Germinal center (tissue), 1 donor: ENCODE data around the gene GRIA2.
"Not testable (repeated sequence)": the region's sequence is repeated elsewhere in the genome, so short reads cannot be mapped to it uniquely, and the experiment has no call there.

ENCODE experiments used
- DNase-seq: peaks from one replicate; pipeline ENCODE4 v3.0.0; 2012; ENCODE audit warnings: mixed read lengths, low spot score

GRIA2 gene

GRCh38 chr4:157220371-157220881 is at the start of gene GRIA2:
Gene GRIA2, plus strand, starts transcription at chr4:157220728. Its CDS starts 315 bp downstream, at chr4:157221043.
- DNase-seq: no peak

GRCh38 chr4:157172011-157172410 is 48.5 kb upstream of the GRIA2 start:
- DNase-seq: no peak

- DNase-seq: not testable (repeated sequence)
Measured at GRCh38 chr4:157180268-157180667, 40.3 kb upstream of the GRIA2 start.

DNA sequence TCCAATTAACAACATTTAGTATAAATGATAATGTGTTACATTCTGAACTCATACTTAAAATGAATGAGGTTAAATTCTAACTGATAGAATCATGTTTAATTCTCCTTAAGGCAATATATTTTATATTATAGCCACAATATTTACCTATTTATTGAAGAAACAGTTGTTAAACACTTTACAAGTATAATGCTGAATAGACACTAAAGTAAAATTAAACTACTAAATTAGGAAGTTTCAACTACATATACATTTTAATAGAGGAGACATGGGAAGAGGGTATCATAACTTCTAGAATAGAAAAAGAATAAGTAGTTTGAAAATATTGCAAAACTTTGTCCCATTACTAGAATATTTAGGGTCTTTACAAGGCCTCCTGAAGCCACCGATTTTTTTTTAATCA is 36.2 kb upstream of the GRIA2 start:
- DNase-seq: no peak

DNA sequence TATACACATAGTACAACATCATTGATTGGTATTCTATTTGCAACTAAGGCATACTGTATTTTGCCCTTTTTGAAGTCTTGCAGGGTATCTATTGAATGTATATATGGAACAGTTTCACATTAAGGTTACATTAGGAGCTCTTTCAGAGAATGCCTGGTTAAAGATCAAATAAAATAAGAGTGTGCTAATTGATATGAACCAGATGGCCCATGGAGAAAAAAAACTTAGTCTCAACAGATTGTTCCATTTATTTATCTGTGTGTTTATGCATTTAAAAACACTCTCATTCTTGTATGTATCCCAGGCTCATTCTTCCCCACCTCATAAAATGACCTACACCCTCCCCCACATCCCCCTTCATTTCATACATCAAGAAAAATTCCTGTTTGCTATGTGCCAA is 35.2 kb upstream of the GRIA2 start:
- DNase-seq: no peak

- no peak for DNase-seq
Measured at GRCh38 chr4:157195374-157195773, 25.2 kb upstream of the GRIA2 start.

- DNase-seq: no peak
Measured at GRCh38 chr4:157196046-157196445, 24.5 kb upstream of the GRIA2 start.

GRCh38 chr4:157204634-157205244 is 15.8 kb upstream of the GRIA2 start:
- no peak for DNase-seq

- DNase-seq: no peak
Measured at GRCh38 chr4:157217708-157218107, 2.8 kb upstream of the GRIA2 start.

- DNase-seq: no peak
Measured at GRCh38 chr4:157219711-157220370, 687 bp upstream of the GRIA2 start.

DNA sequence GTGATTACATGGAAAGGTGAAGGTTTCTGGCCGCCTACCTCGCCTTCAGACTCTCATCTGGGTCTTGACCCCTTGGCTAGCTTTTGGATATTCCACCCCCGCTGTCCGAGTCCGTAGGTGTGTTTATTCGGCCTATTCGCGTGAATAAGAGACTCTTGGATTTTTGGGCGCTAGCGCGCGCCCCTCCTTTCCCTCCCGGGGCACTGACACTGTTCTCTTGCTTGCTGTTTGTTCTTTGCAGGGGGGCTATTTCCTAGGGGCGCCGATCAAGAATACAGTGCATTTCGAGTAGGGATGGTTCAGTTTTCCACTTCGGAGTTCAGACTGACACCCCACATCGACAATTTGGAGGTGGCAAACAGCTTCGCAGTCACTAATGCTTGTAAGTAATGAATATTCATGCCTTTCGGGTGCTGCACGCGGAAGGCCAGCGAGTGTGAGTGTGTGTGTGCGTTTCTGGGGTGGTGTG is 932 bp downstream of the GRIA2 start:
- DNase-seq: no peak

GRCh38 chr4:157221895-157222770 is 1.6 kb downstream of the GRIA2 start:
- no peak for DNase-seq

DNA sequence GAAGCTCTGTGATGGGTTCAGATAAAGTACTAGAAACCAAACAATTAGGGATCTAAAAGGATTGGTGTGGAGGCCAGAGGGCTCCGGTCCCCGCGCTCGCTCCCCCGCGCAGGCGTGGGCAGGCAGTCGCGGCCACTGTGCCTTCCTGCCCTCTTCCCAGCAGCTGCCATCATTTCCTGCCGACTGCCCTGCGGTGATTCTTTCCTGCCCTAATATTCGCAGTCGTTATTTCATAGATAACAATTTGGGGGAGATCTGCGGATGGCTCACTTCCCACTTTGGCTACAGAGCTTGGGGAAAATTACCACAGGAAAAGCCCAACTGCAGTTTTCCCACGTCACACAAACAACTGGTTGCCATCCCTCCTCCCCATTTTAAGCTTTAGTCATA is 2.2 kb downstream of the GRIA2 start:
- DNase-seq: no peak

- DNase-seq: no peak
Measured at GRCh38 chr4:157223456-157223855, 2.9 kb downstream of the GRIA2 start.

GRCh38 chr4:157225096-157225495 is 4.6 kb downstream of the GRIA2 start:
- no peak for DNase-seq

DNA sequence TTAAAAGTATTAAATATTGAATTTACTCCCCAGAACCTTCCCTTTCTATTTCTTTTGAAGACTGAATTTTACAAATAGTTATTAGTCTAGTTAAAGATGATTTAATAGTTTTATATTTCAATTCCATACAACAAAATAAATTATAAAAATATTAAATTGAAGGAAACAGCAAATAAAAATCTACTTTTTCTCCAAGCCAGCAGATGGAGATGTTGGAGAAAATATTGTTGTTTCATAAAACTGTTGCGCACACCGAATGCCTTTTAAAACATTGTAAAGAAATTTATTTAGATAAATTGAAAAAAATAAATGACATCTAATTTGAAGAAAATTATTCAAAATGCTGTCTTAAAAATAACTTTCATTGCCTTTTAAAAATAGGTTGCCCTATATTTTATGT is 5.5 kb downstream of the GRIA2 start:
- no peak for DNase-seq

DNA sequence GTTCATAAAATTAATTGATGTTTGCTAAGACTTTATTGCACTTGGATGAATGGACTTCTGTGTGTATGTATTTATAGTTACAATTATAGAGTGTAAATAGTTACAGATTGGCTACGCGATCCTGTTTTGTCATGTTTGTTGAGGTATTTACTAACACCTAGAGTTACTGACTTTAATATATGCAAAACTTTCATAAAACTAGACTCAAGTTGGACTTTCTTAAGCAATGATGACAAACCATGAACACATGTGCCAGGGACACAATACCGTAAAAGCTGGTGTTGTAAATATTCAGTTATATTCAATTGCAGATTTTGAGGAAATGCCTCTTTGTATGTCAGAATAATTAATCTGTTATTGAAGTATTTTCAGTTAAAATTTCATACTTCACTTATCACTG is 6.1 kb downstream of the GRIA2 start:
- DNase-seq: no peak

- no peak for DNase-seq
Measured at GRCh38 chr4:157231525-157231924, 11.0 kb downstream of the GRIA2 start.

DNA sequence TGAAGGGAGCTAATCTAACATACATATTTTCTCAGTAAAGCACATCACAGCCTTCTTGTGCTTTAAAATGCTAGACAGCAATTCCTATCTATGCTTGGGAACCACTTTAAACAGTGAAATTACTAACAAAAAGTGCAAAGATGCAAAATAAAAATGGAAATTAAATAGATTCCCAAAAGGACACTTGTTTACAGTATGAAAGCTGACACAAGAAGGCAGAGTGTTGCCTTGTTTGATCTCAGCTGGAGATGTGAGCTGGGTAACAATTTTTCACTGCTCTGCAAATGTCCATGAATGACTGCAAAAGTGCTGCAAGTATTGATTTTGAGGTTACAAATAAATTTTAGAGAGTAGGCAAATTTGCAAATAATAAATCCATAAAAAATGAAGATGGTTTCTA is 22.3 kb downstream of the GRIA2 start:
- no peak for DNase-seq

GRCh38 chr4:157244348-157244747 is 23.8 kb downstream of the GRIA2 start:
- no peak for DNase-seq

GRCh38 chr4:157245351-157245750 is 24.8 kb downstream of the GRIA2 start:
- no peak for DNase-seq

DNA sequence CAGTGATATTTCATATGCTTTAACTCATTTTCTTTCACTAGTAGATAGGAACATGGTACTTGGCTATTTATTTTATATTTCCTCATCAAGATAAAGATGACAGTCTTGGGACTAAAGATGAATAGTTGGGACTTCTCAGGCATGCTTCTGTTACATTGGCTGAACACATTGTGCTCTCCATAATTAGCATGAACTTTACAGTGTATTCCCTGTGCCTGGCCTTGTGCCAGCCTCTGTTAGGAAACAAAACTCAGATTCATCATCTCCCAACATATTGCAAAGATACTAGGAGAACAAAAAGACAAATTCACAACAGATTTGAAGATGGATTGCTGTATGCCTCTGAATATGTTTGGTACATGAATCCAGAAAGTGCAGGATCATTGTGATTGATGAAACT is 26.4 kb downstream of the GRIA2 start:
- no peak for DNase-seq

DNA sequence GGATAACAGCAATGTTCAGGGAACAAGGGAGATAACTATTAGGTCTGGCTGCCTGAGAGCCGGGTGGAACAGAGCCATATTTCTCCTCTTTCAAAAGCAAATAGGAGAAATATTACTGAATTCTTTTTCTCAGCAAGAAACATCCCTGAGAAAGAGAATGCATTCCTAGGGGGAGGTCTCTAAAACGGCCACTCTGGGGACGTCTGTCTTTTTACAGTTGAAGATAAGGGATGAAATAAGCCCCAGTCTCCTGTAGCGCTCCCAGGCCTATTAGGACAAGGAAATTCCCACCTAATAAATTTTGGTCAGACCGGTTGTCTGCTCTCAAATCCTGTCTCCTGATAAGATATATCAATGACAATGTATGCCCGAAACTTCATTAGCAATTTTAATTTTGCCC is 37.6 kb downstream of the GRIA2 start:
- DNase-seq: not testable (repeated sequence)
